GM23338 (cell line): ENCODE results near the gene METTL4. TPM values are rescaled to one million over a fixed set of nuclear protein-coding genes. Genes with fewer than 3 reads are reported as not detected.

Experiments
- CTCF ChIP-seq, 2 experiments: fragments of 200-600 bp in 1 of 2; sonication (generic) in 1 of 2; conservative IDR thresholded peaks; 2 replicates each; pipeline versions ENCODE4 v1.5.1 to v1.6.1; 2016 to 2017; ENCODE audit warnings: antibody characterized with exemption in 2 of 2, low read depth in 2 of 2, mild to moderate bottlenecking in 2 of 2, moderate library complexity in 1 of 2
- EZH2phosphoT487 ChIP-seq: fragments of 200-600 bp; sonication (generic); IDR thresholded peaks from one replicate; pipeline ENCODE4 v1.8.1; 2018; ENCODE audit warnings: antibody characterized with exemption; ENCODE audit not compliant: unreplicated experiment
- JUNB ChIP-seq: IDR thresholded peaks from one replicate; pipeline ENCODE4 v1.6.1; 2016; ENCODE audit warnings: antibody characterized with exemption; ENCODE audit not compliant: unreplicated experiment
- NANOG ChIP-seq: IDR thresholded peaks from 2 replicates; pipeline ENCODE4 v1.6.1; 2016; ENCODE audit warnings: antibody characterized with exemption, borderline replicate concordance
- ZNF331 ChIP-seq: fragments of 250-450 bp; sonication (Bioruptor Pico); IDR thresholded peaks from 2 replicates; pipeline ENCODE4 v1.5.0; 2020; ENCODE audit warnings: low read depth, mild to moderate bottlenecking, moderate library complexity
- ZNF462 ChIP-seq: fragments of 250-450 bp; sonication (Bioruptor Pico); IDR thresholded peaks from 2 replicates; pipeline ENCODE4 v1.5.0; 2020; ENCODE audit warnings: mild to moderate bottlenecking, moderate library complexity
- polyA plus RNA-seq: library from polyadenylated mRNA; unstranded; fragments of >200 nt; fragmentation: Nextera tagmentation; extraction: Ambion mirVana; gene quantifications from 2 replicates; pipeline ENCODE4 v1.2.1, GENCODE V29; 2016
- total RNA-seq: library from RNA; depleted of rRNA; stranded (reverse); fragments of >200 nt; shearing (Covaris generic); gene quantifications from 2 replicates; pipeline ENCODE4 v1.2.3, GENCODE V29; 2014
- TF ChIP-seq, protein P1 (sequence below): IDR thresholded peaks from one replicate; pipeline ENCODE4 v1.6.1; 2018; ENCODE audit warnings: antibody characterized with exemption; ENCODE audit not compliant: unreplicated experiment

Gene METTL4
- total and polyA plus RNA-seq, 2 experiments from 2014 or later = 11.9 to 14.9 TPM

DNA sequence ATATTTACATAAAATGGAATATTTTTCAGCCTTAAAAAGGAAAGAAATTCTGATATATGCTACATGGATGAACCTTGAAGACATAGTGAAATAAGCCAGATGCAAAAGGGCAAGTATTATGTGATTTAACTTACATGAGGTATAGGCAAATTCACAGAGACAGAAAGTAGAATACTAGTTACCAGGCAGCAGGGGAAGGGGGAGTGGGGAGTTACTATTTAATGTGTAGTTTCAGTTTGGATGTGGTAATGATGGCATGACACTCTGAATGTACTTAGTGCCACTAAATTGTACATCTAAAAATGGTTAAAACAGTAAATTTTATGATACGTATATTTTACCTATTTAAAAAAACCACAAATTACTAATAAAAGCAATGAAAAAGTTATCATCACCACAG lies 12.1 kb downstream of the METTL4 start (continued):
- TF ChIP-seq ZNF462 (CRISPR knock-in tag) = no peak
- no peak for TF ChIP-seq EZH2phosphoT487
- TF ChIP-seq, protein P1, sequence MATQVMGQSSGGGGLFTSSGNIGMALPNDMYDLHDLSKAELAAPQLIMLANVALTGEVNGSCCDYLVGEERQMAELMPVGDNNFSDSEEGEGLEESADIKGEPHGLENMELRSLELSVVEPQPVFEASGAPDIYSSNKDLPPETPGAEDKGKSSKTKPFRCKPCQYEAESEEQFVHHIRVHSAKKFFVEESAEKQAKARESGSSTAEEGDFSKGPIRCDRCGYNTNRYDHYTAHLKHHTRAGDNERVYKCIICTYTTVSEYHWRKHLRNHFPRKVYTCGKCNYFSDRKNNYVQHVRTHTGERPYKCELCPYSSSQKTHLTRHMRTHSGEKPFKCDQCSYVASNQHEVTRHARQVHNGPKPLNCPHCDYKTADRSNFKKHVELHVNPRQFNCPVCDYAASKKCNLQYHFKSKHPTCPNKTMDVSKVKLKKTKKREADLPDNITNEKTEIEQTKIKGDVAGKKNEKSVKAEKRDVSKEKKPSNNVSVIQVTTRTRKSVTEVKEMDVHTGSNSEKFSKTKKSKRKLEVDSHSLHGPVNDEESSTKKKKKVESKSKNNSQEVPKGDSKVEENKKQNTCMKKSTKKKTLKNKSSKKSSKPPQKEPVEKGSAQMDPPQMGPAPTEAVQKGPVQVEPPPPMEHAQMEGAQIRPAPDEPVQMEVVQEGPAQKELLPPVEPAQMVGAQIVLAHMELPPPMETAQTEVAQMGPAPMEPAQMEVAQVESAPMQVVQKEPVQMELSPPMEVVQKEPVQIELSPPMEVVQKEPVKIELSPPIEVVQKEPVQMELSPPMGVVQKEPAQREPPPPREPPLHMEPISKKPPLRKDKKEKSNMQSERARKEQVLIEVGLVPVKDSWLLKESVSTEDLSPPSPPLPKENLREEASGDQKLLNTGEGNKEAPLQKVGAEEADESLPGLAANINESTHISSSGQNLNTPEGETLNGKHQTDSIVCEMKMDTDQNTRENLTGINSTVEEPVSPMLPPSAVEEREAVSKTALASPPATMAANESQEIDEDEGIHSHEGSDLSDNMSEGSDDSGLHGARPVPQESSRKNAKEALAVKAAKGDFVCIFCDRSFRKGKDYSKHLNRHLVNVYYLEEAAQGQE = no peak
- TF ChIP-seq JUNB = no peak
- TF ChIP-seq ZNF331 = no peak
- no peak for TF ChIP-seq CTCF (conservative IDR thresholded peaks at IDR 0.05; ENCODE audit: low read depth in 2 of 2)
- no peak for TF ChIP-seq NANOG
